Coronary artery (tissue), 2 donors: ENCODE data around the gene TSSC4.

Experiments
- DNase-seq: peaks from one replicate; pipeline ENCODE4 v3.0.0-alpha.2; 2017; ENCODE audit warnings: low spot score
- H3K27ac ChIP-seq, 2 donors: fragments of 200-600 bp; sonication (generic); one replicate each; pipeline ENCODE4 v1.5.1; 2016 to 2019
- H3K4me3 ChIP-seq: fragments of 200-600 bp; sonication (generic); 2 replicates; pipeline ENCODE4 v1.5.1; 2016; ENCODE audit warnings: mild to moderate bottlenecking, moderate library complexity
- TF ChIP-seq, protein P1 (sequence below): fragments of 200-600 bp; sonication (generic); IDR thresholded peaks from one replicate; pipeline ENCODE4 v1.5.1; 2019; ENCODE audit warnings: antibody characterized with exemption

The TSSC4 gene

DNA sequence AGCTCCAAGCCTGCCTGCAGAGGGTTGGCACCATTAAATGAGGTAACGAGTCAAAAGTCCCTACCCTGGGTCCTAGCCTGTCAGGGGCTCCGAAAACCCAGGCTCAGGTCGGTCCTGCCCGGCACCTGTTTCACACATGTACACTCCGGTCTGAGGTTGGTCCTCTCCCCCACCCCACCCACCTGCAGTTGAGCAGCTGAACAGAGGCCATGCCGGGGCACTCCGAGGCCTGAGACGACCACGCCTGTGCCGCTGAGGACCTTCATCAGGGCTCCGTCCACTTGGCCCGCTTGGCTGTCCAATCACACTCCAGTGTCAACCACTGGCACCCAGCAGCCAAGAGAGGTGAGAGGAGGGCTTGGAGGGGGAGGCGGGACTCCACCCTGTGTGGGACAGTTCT, 1.6 kb downstream of the TSSC4 start:
- no peak overlapping the region for H3K27ac ChIP-seq

DNA sequence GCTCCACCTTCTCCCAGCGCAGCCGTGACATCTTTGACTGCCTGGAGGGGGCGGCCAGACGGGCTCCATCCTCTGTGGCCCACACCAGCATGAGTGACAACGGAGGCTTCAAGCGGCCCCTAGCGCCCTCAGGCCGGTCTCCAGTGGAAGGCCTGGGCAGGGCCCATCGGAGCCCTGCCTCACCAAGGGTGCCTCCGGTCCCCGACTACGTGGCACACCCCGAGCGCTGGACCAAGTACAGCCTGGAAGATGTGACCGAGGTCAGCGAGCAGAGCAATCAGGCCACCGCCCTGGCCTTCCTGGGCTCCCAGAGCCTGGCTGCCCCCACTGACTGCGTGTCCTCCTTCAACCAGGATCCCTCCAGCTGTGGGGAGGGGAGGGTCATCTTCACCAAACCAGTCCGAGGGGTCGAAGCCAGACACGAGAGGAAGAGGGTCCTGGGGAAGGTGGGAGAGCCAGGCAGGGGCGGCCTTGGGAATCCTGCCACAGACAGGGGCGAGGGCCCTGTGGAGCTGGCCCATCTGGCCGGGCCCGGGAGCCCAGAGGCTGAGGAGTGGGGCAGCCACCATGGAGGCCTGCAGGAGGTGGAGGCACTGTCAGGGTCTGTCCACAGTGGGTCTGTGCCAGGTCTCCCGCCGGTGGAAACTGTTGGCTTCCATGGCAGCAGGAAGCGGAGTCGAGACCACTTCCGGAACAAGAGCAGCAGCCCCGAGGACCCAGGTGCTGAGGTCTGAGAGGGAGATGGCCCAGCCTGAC, 2.5 kb downstream of the TSSC4 start:
- Histone ChIP-seq H3K27ac (no peak overlapping the region), H3K4me3 (no peak overlapping the region)
- TF ChIP-seq, protein P1, sequence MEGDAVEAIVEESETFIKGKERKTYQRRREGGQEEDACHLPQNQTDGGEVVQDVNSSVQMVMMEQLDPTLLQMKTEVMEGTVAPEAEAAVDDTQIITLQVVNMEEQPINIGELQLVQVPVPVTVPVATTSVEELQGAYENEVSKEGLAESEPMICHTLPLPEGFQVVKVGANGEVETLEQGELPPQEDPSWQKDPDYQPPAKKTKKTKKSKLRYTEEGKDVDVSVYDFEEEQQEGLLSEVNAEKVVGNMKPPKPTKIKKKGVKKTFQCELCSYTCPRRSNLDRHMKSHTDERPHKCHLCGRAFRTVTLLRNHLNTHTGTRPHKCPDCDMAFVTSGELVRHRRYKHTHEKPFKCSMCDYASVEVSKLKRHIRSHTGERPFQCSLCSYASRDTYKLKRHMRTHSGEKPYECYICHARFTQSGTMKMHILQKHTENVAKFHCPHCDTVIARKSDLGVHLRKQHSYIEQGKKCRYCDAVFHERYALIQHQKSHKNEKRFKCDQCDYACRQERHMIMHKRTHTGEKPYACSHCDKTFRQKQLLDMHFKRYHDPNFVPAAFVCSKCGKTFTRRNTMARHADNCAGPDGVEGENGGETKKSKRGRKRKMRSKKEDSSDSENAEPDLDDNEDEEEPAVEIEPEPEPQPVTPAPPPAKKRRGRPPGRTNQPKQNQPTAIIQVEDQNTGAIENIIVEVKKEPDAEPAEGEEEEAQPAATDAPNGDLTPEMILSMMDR, result no peak
- no peak for DNase-seq

More for the DNA sequence above, 1.6 kb downstream of the TSSC4 start:
- TF ChIP-seq, protein P1, result no peak
- no peak for DNase-seq
- H3K4me3 ChIP-seq, result peak overlapping the region; percentile 95

DNA sequence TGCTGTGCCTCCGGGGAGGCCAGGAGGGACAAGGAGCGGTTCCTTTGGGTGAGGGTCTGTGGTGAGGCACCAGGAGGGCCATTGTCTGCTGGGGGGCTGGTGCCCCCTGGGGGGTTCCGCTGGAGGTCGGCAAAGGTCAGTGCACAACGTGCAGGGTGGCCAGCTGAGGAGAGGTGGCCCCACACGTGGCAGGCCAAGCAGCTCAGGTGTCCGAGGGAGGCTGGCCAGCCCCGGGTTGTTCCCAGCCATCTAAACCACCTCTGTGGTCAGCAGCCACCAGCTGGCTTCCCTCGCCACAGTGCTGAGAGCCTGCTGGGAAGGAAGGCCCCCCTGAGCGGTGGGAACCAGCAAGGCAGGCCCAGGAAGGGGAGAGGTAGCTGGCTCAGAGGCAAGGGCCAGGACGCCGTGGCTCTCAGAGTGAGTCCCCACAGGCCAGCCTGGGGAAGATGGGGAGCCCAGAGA, 4.2 kb downstream of the TSSC4 start:
- TF ChIP-seq, protein P1, result no peak
- no peak for DNase-seq

DNA sequence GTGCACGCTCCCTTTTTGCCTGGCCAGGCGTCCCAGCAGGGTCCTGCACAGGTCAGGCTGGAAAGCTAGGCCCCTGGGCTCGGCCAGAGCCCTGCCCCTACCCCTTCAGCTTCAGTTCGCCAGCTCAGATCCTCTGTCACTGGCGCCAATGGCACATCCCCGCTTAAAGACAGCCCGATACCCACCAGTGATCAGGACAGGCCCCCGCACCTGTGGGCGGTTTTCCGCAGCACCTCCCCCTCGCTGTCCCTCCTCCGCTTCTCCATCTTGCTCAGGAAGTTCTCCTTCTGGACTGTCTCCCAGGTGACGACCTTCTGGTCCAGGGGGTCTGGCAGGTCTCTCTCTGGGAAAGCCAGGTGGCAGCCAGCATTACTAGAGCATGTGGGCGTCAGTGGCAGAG, 5.9 kb downstream of the TSSC4 start:
- no peak overlapping the region for H3K4me3 ChIP-seq
- TF ChIP-seq, protein P1, result no peak
- DNase-seq, result no peak
- H3K27ac ChIP-seq, result no peak overlapping the region

More for the DNA sequence above, 4.2 kb downstream of the TSSC4 start:
- H3K27ac ChIP-seq, result no peak overlapping the region
- no peak overlapping the region for H3K4me3 ChIP-seq

DNA sequence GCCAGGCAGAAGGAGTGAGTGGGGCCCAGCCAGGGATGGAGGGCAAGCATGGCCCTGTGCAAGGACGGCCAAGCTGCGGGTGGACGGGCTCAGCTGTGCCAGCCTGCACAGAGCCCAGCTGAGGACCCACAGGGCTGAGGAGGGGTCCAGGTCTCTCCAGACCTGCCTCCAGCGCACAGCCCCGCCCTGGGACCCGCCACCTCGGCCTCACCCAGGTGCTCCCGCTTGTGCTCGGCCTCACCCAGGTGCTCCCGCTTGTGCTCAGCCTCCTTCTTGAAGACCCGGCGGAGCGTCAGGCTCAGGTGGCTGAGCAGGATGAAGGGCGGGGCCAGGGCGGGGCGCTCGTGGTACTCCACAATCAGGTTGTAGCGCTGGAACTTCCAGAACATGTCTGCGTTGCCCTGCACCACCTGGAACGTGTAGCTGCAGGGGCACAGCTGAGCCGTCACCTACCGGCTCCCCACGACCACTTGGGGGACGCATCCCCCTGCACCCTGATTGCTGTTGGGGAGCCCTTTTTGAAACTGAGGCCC, 6.4 kb downstream of the TSSC4 start:
- no peak overlapping the region for H3K4me3 ChIP-seq
- TF ChIP-seq, protein P1, result no peak
- no peak for DNase-seq
- H3K27ac ChIP-seq, result no peak overlapping the region

DNA sequence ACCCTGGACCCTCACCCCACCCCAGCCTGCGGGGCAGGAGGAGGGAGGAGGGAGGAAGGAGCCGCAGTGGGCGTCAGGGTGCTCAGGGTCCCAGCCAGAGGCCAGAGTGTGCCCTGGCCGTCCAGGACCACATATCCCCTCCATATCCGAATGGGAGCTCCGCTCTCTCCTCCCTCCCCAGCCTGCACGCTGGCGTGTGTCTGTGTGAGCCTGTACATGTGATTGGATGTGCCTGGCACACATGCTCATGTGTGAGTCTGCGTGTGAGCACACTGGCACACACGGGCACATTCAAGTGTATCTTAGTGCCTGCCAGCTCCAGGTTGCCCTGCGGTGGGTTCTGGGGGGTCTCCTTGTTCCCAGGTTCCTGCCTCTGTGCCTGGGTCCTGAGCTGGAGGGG, 8.1 kb downstream of the TSSC4 start:
- H3K27ac ChIP-seq, result no peak overlapping the region
- H3K4me3 ChIP-seq, result no peak overlapping the region
- TF ChIP-seq, protein P1, result no peak
- no peak for DNase-seq

DNA sequence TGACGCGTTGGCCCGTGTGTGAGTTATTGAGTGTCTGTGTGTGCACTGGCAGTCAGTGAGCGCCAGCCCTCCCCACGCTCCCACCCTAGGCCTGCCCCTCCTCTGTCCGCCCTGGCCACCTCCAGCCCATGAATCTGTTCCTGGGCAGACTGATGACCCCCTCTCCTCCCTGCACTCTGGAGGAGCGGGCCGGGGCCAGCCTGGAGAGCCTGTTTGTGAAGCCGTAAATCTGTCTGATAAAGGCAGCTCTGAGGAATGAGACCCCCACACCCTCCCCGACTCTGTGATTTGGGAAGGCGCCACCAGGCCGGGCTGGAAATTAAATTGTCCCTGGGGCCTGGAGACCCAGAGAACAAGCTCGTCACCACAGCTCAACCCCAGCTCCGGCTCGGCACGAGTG, 8.6 kb downstream of the TSSC4 start:
- no peak overlapping the region for H3K27ac ChIP-seq
- TF ChIP-seq, protein P1, result no peak
- no peak overlapping the region for H3K4me3 ChIP-seq
- DNase-seq, result no peak
